SK-N-SH (cell line): ENCODE measurements around the gene KIDINS220. TPM values are rescaled to one million over a fixed set of nuclear protein-coding genes. Genes with fewer than 3 reads are reported as not detected.

ENCODE experiments used
- CTCF ChIA-PET: fragments of 300-600, 350-600 bp; formaldehyde crosslinking; extraction: SDS; loops from one replicate; lab custom pipeline; 2021; lab: Yijun Ruan, JAX
- POLR2A ChIA-PET: fragments of 350-600 bp; sonication (Branson Sonifier 250); formaldehyde crosslinking; extraction: SDS; loops from one replicate; lab custom pipeline; 2020; ENCODE audit warnings: antibody characterized with exemption, inconsistent platforms; lab: Yijun Ruan, JAX
- DNase-seq: peaks from one replicate; pipeline ENCODE4 v3.0.0; 2012
- H2AFZ ChIP-seq: fragments of 200-600 bp; sonication (generic); 2 replicates; pipeline ENCODE4 v1.8.1; 2016; ENCODE audit warnings: antibody characterized with exemption, mild to moderate bottlenecking, low read depth
- H3F3A ChIP-seq: fragments of 200-600 bp; sonication (generic); replicated peaks from 2 replicates; pipeline ENCODE3; 2016; ENCODE audit warnings: antibody characterized with exemption, mild to moderate bottlenecking; ENCODE audit not compliant: insufficient read depth
- H3K27ac ChIP-seq, 2 experiments: fragments of 200-500 bp in 1 of 2; fragments of 200-600 bp in 1 of 2; sonication (Bioruptor generic) in 1 of 2; sonication (generic), shearing (Covaris generic) in 1 of 2; 2 replicates each; pipeline versions ENCODE4 v1.5.1 to v1.6.1; 2014 to 2016; ENCODE audit warnings: low read depth in 2 of 2, inconsistent platforms in 1 of 2, low read length in 1 of 2, mild to moderate bottlenecking in 1 of 2, mixed read lengths in 1 of 2
- H3K27me3 ChIP-seq: fragments of 200-600 bp; sonication (generic), shearing (Covaris generic); 2 replicates; pipeline ENCODE4 v1.6.1; 2016; ENCODE audit warnings: mixed run types; ENCODE audit not compliant: insufficient read depth
- H3K36me3 ChIP-seq, 2 experiments: fragments of 200-500 bp in 1 of 2; fragments of 200-600 bp in 1 of 2; sonication (Bioruptor generic) in 1 of 2; sonication (generic) in 1 of 2; replicated peaks in 1 of 2; 2 replicates each; pipeline versions ENCODE3 to v1.5.1; 2014 to 2016; ENCODE audit warnings: low read length in 1 of 2, mild to moderate bottlenecking in 1 of 2; ENCODE audit not compliant: insufficient read depth in 2 of 2, control insufficient read depth in 1 of 2
- H3K4me1 ChIP-seq, 2 experiments: fragments of 200-500 bp in 1 of 2; fragments of 200-600 bp in 1 of 2; sonication (Bioruptor generic) in 1 of 2; sonication (generic), shearing (Covaris generic) in 1 of 2; 2 replicates each; pipeline versions ENCODE4 v1.5.1 to v1.6.1; 2014 to 2016; ENCODE audit warnings: low read depth in 1 of 2, low read length in 1 of 2, mixed run types in 1 of 2; ENCODE audit not compliant: insufficient read depth in 2 of 2, control insufficient read depth in 1 of 2
- H3K4me2 ChIP-seq: fragments of 200-600 bp; sonication (generic), shearing (Covaris generic); 2 replicates; pipeline ENCODE4 v1.6.1; 2017; ENCODE audit warnings: mixed run types
- H3K4me3 ChIP-seq, 2 experiments: fragments of 200-500 bp in 1 of 2; fragments of 200-600 bp in 1 of 2; sonication (Bioruptor generic) in 1 of 2; sonication (generic), shearing (Covaris generic) in 1 of 2; 2 replicates each; pipeline versions ENCODE4 v1.5.1 to v1.8.1; 2014 to 2016; ENCODE audit warnings: low read depth in 2 of 2, inconsistent platforms in 1 of 2, low read length in 1 of 2, mild to moderate bottlenecking in 1 of 2, mixed read lengths in 1 of 2, moderate library complexity in 1 of 2
- H3K79me2 ChIP-seq: fragments of 200-600 bp; sonication (generic); 2 replicates; pipeline ENCODE4 v1.8.1; 2017; ENCODE audit warnings: mild to moderate bottlenecking; ENCODE audit not compliant: insufficient read depth
- H3K9ac ChIP-seq: fragments of 200-600 bp; sonication (generic); 2 replicates; pipeline ENCODE4 v1.6.1; 2017; ENCODE audit warnings: mixed run types
- H3K9me2 ChIP-seq: fragments of 200-600 bp; sonication (generic); 2 replicates; pipeline ENCODE4 v1.6.1; 2017; ENCODE audit warnings: mixed run types
- H3K9me3 ChIP-seq: fragments of 200-600 bp; sonication (generic); 2 replicates; pipeline ENCODE4 v1.6.1; 2017; ENCODE audit warnings: mixed run types, mild to moderate bottlenecking, moderate library complexity
- H4K20me1 ChIP-seq: fragments of 200-600 bp; sonication (generic); 2 replicates; pipeline ENCODE4 v1.6.1; 2017; ENCODE audit warnings: mild to moderate bottlenecking, mixed run types; ENCODE audit not compliant: insufficient read depth
- ELF1 ChIP-seq: IDR thresholded peaks from 2 replicates; pipeline ENCODE4 v1.4.0; 2012
- FOSL2 ChIP-seq: IDR thresholded peaks from 2 replicates; pipeline ENCODE4 v1.4.0; 2012; ENCODE audit warnings: low read depth, mild to moderate bottlenecking, moderate library complexity, borderline replicate concordance
- FOXJ3 ChIP-seq: sonication (generic); formaldehyde crosslinking; IDR thresholded peaks from 2 replicates; pipeline ENCODE4 v1.5.1; 2020; ENCODE audit warnings: mild to moderate bottlenecking, missing genetic modification reagents
- NFIC ChIP-seq: IDR thresholded peaks from 2 replicates; pipeline ENCODE4 v1.4.0; 2012; ENCODE audit warnings: borderline replicate concordance
- NRF1 ChIP-seq: IDR thresholded peaks from 2 replicates; pipeline ENCODE4 v1.6.1; 2012; ENCODE audit warnings: low read depth, mild to moderate bottlenecking, low read length
- POLR2AphosphoS5 ChIP-seq: IDR thresholded peaks from 2 replicates; pipeline ENCODE4 v1.6.1; 2012; ENCODE audit warnings: low read depth, low read length
- REST ChIP-seq: IDR thresholded peaks from 2 replicates; pipeline ENCODE4 v1.6.1; 2012; ENCODE audit warnings: mild to moderate bottlenecking, low read depth, low read length, moderate library complexity
- RFX5 ChIP-seq: IDR thresholded peaks from 2 replicates; pipeline ENCODE4 v1.6.1; 2012; ENCODE audit warnings: mild to moderate bottlenecking, improper control_type of control experiment, low read length
- YY1 ChIP-seq: IDR thresholded peaks from 2 replicates; pipeline ENCODE4 v1.4.0; 2012; ENCODE audit warnings: low read depth, mild to moderate bottlenecking
- WGBS: methylation state at CpG from one replicate; pipeline ENCODE4 v1.1.6; 2017; ENCODE audit warnings: low lambda C conversion rate; 5-methylcytosine and 5-hydroxymethylcytosine counted together
- polyA plus RNA-seq, 3 experiments: library from polyadenylated mRNA; depleted of rRNA; stranded (reverse); fragments of >200 nt; gene quantifications; 2 replicates each; pipeline ENCODE4 v1.2.3, GENCODE V29; 2012
- TF ChIP-seq, protein P1 (sequence below): IDR thresholded peaks from 2 replicates; pipeline ENCODE4 v1.4.0; 2012; ENCODE audit warnings: low read depth, borderline replicate concordance

Gene KIDINS220
- polyA plus RNA-seq, 1 of the 3 experiments (the other 2 are of a cell fraction), result 18.2 TPM

- no peaks in the 10 kb centered on the region for H4K20me1 ChIP-seq
- H3K9ac ChIP-seq, result no peak overlapping the region
- no peaks in the 10 kb centered on the region for H3K9me3 ChIP-seq
- H3F3A ChIP-seq, result no peaks in the 10 kb centered on the region
- H2AFZ ChIP-seq, result no peak overlapping the region
- no peak overlapping the region for H3K4me2 ChIP-seq
- H3K4me1 ChIP-seq, result no peaks in the 10 kb centered on the region; a peak in 2 of 4 replicates
- ChIA-PET POLR2A (no interaction called here), CTCF (no interaction called here)
- no peak overlapping the region for H3K4me3 ChIP-seq
- no peak for DNase-seq
- no peaks in the 10 kb centered on the region for H3K9me2 ChIP-seq
- no peaks in the 10 kb centered on the region for H3K27me3 ChIP-seq
- 95% methylated on average over 11 of the region's 11 CpGs for WGBS
- peaks cover 35 to 43% of the 10 kb centered on the region in 2 experiments for H3K36me3 ChIP-seq
- TF ChIP-seq YY1 (no peak), NRF1 (no peak), FOSL2 (no peak), NFIC (no peak), ELF1 (no peak), FOXJ3 (CRISPR knock-in tag) (no peak), RFX5 (no peak), REST (no peak)
- TF ChIP-seq, protein P1, sequence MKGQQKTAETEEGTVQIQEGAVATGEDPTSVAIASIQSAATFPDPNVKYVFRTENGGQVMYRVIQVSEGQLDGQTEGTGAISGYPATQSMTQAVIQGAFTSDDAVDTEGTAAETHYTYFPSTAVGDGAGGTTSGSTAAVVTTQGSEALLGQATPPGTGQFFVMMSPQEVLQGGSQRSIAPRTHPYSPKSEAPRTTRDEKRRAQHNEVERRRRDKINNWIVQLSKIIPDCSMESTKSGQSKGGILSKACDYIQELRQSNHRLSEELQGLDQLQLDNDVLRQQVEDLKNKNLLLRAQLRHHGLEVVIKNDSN, result no peak
- no peaks in the 10 kb centered on the region for H3K79me2 ChIP-seq
- H3K27ac ChIP-seq, result no peak overlapping the region
Measured at GRCh38 chr2:8857709-8858108, 20.3 kb upstream of the KIDINS220 start.

GRCh38 chr2:8856176-8856575, 18.8 kb upstream of the KIDINS220 start:
- no peak overlapping the region for H3K4me2 ChIP-seq
- H3K4me1 ChIP-seq, result no peaks in the 10 kb centered on the region; a peak in 2 of 4 replicates
- H3K27ac ChIP-seq, result no peak overlapping the region
- TF ChIP-seq POLR2AphosphoS5, result no peak
- no peak overlapping the region for H3K4me3 ChIP-seq
- H3K27me3 ChIP-seq, result no peaks in the 10 kb centered on the region
- ChIA-PET POLR2A (no interaction called here), CTCF (interaction anchor here (0.6 kb wide), 1 partner anchor 15 kb away, joined by 4 read pairs; no protein-coding TSS in a partner anchor)
- no peaks in the 10 kb centered on the region for H4K20me1 ChIP-seq
- DNase-seq, result no peak
- H3K79me2 ChIP-seq, result no peaks in the 10 kb centered on the region
- H3K36me3 ChIP-seq, result peaks cover 28 to 38% of the 10 kb centered on the region in 2 experiments
- no peak overlapping the region for H2AFZ ChIP-seq
- H3K9ac ChIP-seq, result no peak overlapping the region
- no peaks in the 10 kb centered on the region for H3K9me3 ChIP-seq
- H3F3A ChIP-seq, result no peaks in the 10 kb centered on the region
- WGBS, result 92% methylated on average over 2 of the region's 2 CpGs
- no peaks in the 10 kb centered on the region for H3K9me2 ChIP-seq
